Spleen (tissue), 7 donors: ENCODE results near the gene DOCK9.

Experiments
- CTCF ChIP-seq, 11 experiments: fragments of 200-600 bp in 7 of 11; fragments of 450-650 bp in 4 of 11; sonication (generic) in 4 of 11; IDR thresholded peaks in 8 of 11; conservative IDR thresholded peaks in 3 of 11; 1 replicate in 7 of 11; 2 replicates in 4 of 11; pipeline versions ENCODE4 v1.4.0 to v1.8.0; 2016 to 2021; ENCODE audit warnings: antibody characterized with exemption in 11 of 11, inconsistent platforms in 4 of 11, mild to moderate bottlenecking in 1 of 11
- POLR2AphosphoS5 ChIP-seq, 3 donors: sonication (generic); formaldehyde crosslinking; IDR thresholded peaks; one replicate each; pipeline ENCODE4 v1.5.1; 2017; ENCODE audit warnings: antibody characterized with exemption in 3 of 3
- donor health status: DM: no; HTN: no; CAD: no; lungs with moderate emphysema.
- donor health status: DM: no; HTN: no; CAD: no.
- donor health status: DM: no; HTN: no; CAD: no.

- TF ChIP-seq POLR2AphosphoS5 (IDR thresholded peaks at IDR 0.05) (no peak), CTCF (IDR thresholded peaks at IDR 0.05 in 8 of 11, conservative IDR thresholded peaks at IDR 0.05 in 3 of 11) (no peak)
Measured at GRCh38 chr13:98921015-98921580, 56.8 kb downstream of the DOCK9 start.
